Common myeloid progenitor, CD34-positive (primary cell): ENCODE data around the gene APOF.

Experiments
- CTCF ChIA-PET: fragments of 350-600 bp; sonication (Branson Sonifier 250); formaldehyde crosslinking; loops from one replicate; lab custom pipeline; 2021; ENCODE audit warnings: antibody characterized with exemption; lab: Charles Lee
- POLR2A ChIA-PET: fragments of 350-600 bp; sonication (Branson Sonifier 250); formaldehyde crosslinking; loops from one replicate; lab custom pipeline; 2021; ENCODE audit warnings: antibody characterized with exemption; lab: Charles Lee
- DNase-seq, 3 donors: peaks; one replicate each; pipeline versions ENCODE4 v3.0.0 to v3.0.0-alpha.2; 2013
- H3K27ac ChIP-seq, 2 experiments: 1 replicate in 1 of 2; 2 replicates in 1 of 2; pipeline ENCODE4 v1.7.0; 2013; ENCODE audit warnings: inconsistent platforms in 2 of 2, low read length in 2 of 2, mild to moderate bottlenecking in 2 of 2, low read depth in 1 of 2, moderate library complexity in 1 of 2; ENCODE audit not compliant: severe bottlenecking in 2 of 2, insufficient read depth in 1 of 2, poor library complexity in 1 of 2
- H3K27me3 ChIP-seq, 5 experiments: replicated peaks in 2 of 5; 1 replicate in 3 of 5; 2 replicates in 2 of 5; pipeline versions ENCODE4 v1.6.1 to v1.7.0; 2013; ENCODE audit warnings: low read length in 4 of 5, mild to moderate bottlenecking in 2 of 5, moderate library complexity in 2 of 5, inconsistent platforms in 1 of 5; ENCODE audit not compliant: insufficient read depth in 5 of 5, control insufficient read depth in 4 of 5
- H3K36me3 ChIP-seq, 4 experiments: 1 replicate in 2 of 4; 2 replicates in 2 of 4; pipeline versions ENCODE4 v1.6.1 to v1.7.0; 2013; ENCODE audit warnings: low read length in 3 of 4, control low read depth in 1 of 4, mild to moderate bottlenecking in 1 of 4; ENCODE audit not compliant: control insufficient read depth in 4 of 4, insufficient read depth in 4 of 4
- H3K4me1 ChIP-seq, 4 experiments: 1 replicate in 3 of 4; 2 replicates in 1 of 4; pipeline versions ENCODE4 v1.6.1 to v1.7.1; 2013; ENCODE audit warnings: low read length in 3 of 4, mild to moderate bottlenecking in 3 of 4, control low read depth in 1 of 4, inconsistent platforms in 1 of 4, moderate library complexity in 1 of 4; ENCODE audit not compliant: control insufficient read depth in 4 of 4, insufficient read depth in 4 of 4; ENCODE audit errors: control extremely low read depth in 1 of 4
- H3K4me3 ChIP-seq, 7 experiments: 1 replicate in 4 of 7; 2 replicates in 3 of 7; pipeline versions ENCODE4 v1.5.1 to v1.7.0; 2013; ENCODE audit warnings: mild to moderate bottlenecking in 7 of 7, low read length in 6 of 7, moderate library complexity in 6 of 7, inconsistent platforms in 2 of 7, low read depth in 2 of 7, control low read depth in 1 of 7; ENCODE audit not compliant: insufficient read depth in 4 of 7, control insufficient read depth in 1 of 7; ENCODE audit errors: extremely low read depth in 1 of 7
- H3K9me3 ChIP-seq, 5 experiments: 1 replicate in 4 of 5; 2 replicates in 1 of 5; pipeline versions ENCODE4 v1.6.1 to v1.7.1; 2013; ENCODE audit warnings: low read length in 4 of 5, mild to moderate bottlenecking in 2 of 5, inconsistent platforms in 1 of 5, low read depth in 1 of 5, moderate library complexity in 1 of 5; ENCODE audit not compliant: control insufficient read depth in 4 of 5, insufficient read depth in 2 of 5; ENCODE audit errors: control extremely low read depth in 1 of 5
- WGBS: methylation state at CpG from one replicate; pipeline ENCODE4 v1.1.5; 2013; ENCODE audit not compliant: insufficient coverage; 5-methylcytosine and 5-hydroxymethylcytosine counted together

APOF gene

GRCh38 chr12:56333679-56334489 is 28.8 kb downstream of the APOF start, which contains the start of gene PAN2:
Gene PAN2 (minus strand): TSS chr12:56334000. CDS start chr12:56333094, 906 bp downstream.
- Histone ChIP-seq H3K9me3 (no peaks in the 10 kb centered on the region), H3K27ac (peak within 1 kb of the TSS; percentile 99), H3K4me3 (peak within 1 kb of the TSS; percentile 4 to 84 (median 72)), H3K4me1 (peaks cover 9 to 30% (median 27%) of the 10 kb centered on the region in 4 experiments), H3K36me3 (no peaks in the 10 kb centered on the region), H3K27me3 (no peaks in the 10 kb centered on the region)
- peak; percentile 98 to 99 (median 99) for DNase-seq
- ChIA-PET CTCF (interaction anchor here (0.8 to 2.2 kb wide), 6 partner anchors 18 to 144 kb away, joined by 3 to 8 read pairs (median 4); partner anchors contain the start of gene CNPY2), POLR2A (interaction anchor here (0.6 to 3.3 kb wide), 7 partner anchors 11 to 1864 kb away, joined by 3 to 28 read pairs (median 4); partner anchors contain the start of genes CNPY2, RNF41 and STAT2)
- WGBS, result 0% methylated on average over 31 of the region's 45 CpGs

GRCh38 chr12:56333197-56333678 is 29.4 kb downstream of the APOF start:
- Histone ChIP-seq H3K27me3 (no peaks in the 10 kb centered on the region), H3K27ac (peak overlapping the region; percentile 99), H3K36me3 (peaks cover 0 to 3% (median 0%) of the 10 kb centered on the region in 4 experiments), H3K4me3 (peak overlapping the region; percentile 4 to 84 (median 72)), H3K9me3 (no peaks in the 10 kb centered on the region), H3K4me1 (peaks cover 9 to 25% (median 22%) of the 10 kb centered on the region in 4 experiments)
- CTCF ChIA-PET, result interaction anchor here (0.6 to 2.2 kb wide), 5 partner anchors 17 to 135 kb away, joined by 3 to 7 read pairs (median 3); partner anchors contain the start of gene CNPY2
- peak in 1 of 3 donors; percentile 81 for DNase-seq
- POLR2A ChIA-PET, result interaction anchor here (0.6 to 3.3 kb wide), 8 partner anchors 11 to 1863 kb away, joined by 3 to 28 read pairs (median 4); partner anchors contain the start of genes CNPY2, COQ10A and STAT2
- WGBS, result no CpG with 5 or more reads among the region's 8 CpGs

- peak overlapping the region in 5 of 7 experiments; percentile 71 to 84 (median 78) for H3K4me3 ChIP-seq
- peak overlapping the region; percentile 99 for H3K27ac ChIP-seq
- H3K36me3 ChIP-seq, result peaks cover 0 to 9% (median 5%) of the 10 kb centered on the region in 4 experiments
- ChIA-PET POLR2A (interaction anchor here (0.7 to 3.3 kb wide), 7 partner anchors 9 to 132 kb away, joined by 3 to 28 read pairs (median 3); partner anchors contain the start of genes CNPY2 and COQ10A), CTCF (interaction anchor here (0.6 to 2.2 kb wide), 6 partner anchors 16 to 134 kb away, joined by 3 to 5 read pairs (median 3); partner anchors contain the start of gene CNPY2)
- peaks cover 9 to 23% (median 19%) of the 10 kb centered on the region in 4 experiments for H3K4me1 ChIP-seq
- H3K9me3 ChIP-seq, result no peaks in the 10 kb centered on the region
- 99% methylated on average over 6 of the region's 11 CpGs for WGBS
- DNase-seq, result no peak
- no peaks in the 10 kb centered on the region for H3K27me3 ChIP-seq
Measured at GRCh38 chr12:56332512-56333196, 30.0 kb downstream of the APOF start.

DNA sequence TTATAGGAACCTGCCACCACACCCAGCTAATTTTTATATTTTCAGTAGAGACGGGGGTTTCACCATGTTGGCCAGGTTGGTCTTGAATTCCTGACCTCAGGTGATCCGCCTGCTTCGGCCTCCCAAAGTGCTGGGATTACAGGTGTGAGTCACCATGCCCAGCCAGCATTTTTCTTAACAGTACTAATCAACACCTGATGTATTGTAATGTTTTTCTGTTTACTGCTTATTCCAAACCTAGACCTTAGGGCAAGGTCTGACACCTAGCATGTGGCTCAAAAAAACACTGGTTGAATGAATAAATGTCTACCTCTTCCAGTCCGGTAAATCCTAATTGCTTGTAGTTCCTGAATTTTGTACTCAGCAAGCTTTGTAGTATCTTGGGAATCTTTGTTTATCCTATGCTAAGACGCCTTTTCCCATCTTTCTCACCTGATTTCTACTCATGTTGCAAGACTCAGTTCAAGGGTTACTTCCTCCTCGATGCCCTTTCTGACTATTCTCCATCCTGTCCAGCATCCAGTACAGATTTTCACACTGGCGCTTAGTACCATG is 31.6 kb downstream of the APOF start:
- H3K9me3 ChIP-seq, result no peaks in the 10 kb centered on the region
- no peak overlapping the region for H3K27ac ChIP-seq
- ChIA-PET CTCF (no interaction called here), POLR2A (no interaction called here)
- peaks cover 9 to 23% (median 17%) of the 10 kb centered on the region in 4 experiments for H3K4me1 ChIP-seq
- no peak overlapping the region for H3K4me3 ChIP-seq
- no peak for DNase-seq
- peaks cover 5 to 25% (median 17%) of the 10 kb centered on the region in 4 experiments for H3K36me3 ChIP-seq
- WGBS, result 100% methylated on average over 5 of the region's 7 CpGs
- H3K27me3 ChIP-seq, result no peaks in the 10 kb centered on the region

DNA sequence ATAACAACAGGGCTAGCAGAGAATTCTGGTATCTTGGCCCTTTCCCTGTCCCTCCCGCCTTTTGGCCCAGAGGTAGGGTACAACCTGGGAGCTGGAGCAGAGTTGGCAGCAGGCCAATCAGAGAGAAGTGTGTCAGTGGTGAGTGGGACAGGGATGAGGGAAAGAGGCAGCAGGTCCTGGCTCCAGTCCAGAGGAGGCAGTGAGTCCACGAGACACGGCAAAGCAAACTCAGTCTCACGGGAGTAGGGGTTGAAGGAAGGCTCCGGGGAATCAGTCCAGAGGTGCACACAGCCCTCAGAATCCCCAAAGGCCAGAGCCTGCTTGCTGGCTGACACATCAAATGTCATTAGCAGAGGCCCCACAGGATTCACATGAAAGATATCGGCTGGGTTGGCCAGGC is 36.1 kb downstream of the APOF start:
- no peak for DNase-seq
- Histone ChIP-seq H3K9me3 (no peaks in the 10 kb centered on the region), H3K27ac (no peak overlapping the region), H3K36me3 (peaks cover 15 to 69% (median 46%) of the 10 kb centered on the region in 4 experiments), H3K4me3 (no peak overlapping the region), H3K27me3 (no peaks in the 10 kb centered on the region), H3K4me1 (peaks cover 0 to 5% (median 0%) of the 10 kb centered on the region in 4 experiments)
- ChIA-PET CTCF (interaction anchor here (4.5 kb wide), 1 partner anchor 10 kb away, joined by 19 read pairs; the partner anchor contains the start of gene CNPY2), POLR2A (no interaction called here)
- WGBS, result 98% methylated on average over 5 of the region's 6 CpGs

DNA sequence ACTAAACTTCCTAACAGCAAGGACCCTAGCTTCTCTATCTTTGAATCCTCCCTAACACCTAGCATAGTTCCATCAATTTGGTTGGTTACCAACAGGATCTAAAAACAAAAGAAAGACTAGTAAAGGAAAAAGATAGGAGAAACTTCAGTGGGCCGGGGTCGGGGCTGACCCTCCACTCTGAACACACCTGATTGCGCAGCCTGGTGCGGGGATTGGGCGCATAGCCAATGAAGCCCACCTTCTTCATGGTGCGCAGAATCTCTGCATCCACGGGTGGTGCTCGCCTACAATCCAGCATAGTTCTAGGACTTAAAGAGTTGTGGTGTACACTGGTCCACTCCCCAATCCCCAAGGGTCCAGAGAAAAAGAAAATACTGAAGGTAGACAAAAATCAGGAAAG is 36.5 kb downstream of the APOF start:
- H3K36me3 ChIP-seq, result peaks cover 15 to 71% (median 46%) of the 10 kb centered on the region in 4 experiments
- H3K27ac ChIP-seq, result no peak overlapping the region
- POLR2A ChIA-PET, result no interaction called here
- H3K27me3 ChIP-seq, result no peaks in the 10 kb centered on the region
- no peak overlapping the region for H3K4me3 ChIP-seq
- no peak for DNase-seq
- WGBS, result 100% methylated on average over 4 of the region's 8 CpGs
- CTCF ChIA-PET, result interaction anchor here (1.5 to 4.5 kb wide), 2 partner anchors 10 to 16 kb away, joined by 3 to 19 read pairs; partner anchors contain the start of gene CNPY2
- peaks cover 0 to 5% (median 0%) of the 10 kb centered on the region in 4 experiments for H3K4me1 ChIP-seq
- H3K9me3 ChIP-seq, result no peaks in the 10 kb centered on the region
